Activated B cell treated with CpG ODN at 0.5 μM for 24 hours (primary cell): Measurements from ENCODE around the gene ZNF729. TPM values are rescaled to one million over a fixed set of nuclear protein-coding genes. Genes with fewer than 3 reads are reported as not detected.
"Not testable (repeated sequence)": the region's sequence is repeated elsewhere in the genome, so short reads cannot be mapped to it uniquely, and the experiment has no call there.

ENCODE experiments used
- ATAC-seq: fragments of 200-7000 bp; cut with Tn5 transposase; one replicate; pipeline ENCODE4 v1.10.0; 2021; ENCODE audit warnings: low read depth, mild to moderate bottlenecking, moderate library complexity
- CTCF ChIA-PET: fragments of 350-600 bp; sonication (Branson Sonifier 250); formaldehyde crosslinking; loops from one replicate; lab custom pipeline; 2021; ENCODE audit warnings: antibody characterized with exemption; lab: Charles Lee
- POLR2A ChIA-PET: fragments of 350-600 bp; sonication (Branson Sonifier 250); formaldehyde crosslinking; loops from one replicate; lab custom pipeline; 2021; ENCODE audit warnings: antibody characterized with exemption; lab: Charles Lee
- DNase-seq: peaks from one replicate; pipeline ENCODE4 v3.0.0; 2022
- H3K27ac Mint-ChIP-seq: one replicate; pipeline ENCODE4 v1.8.0; 2020; ENCODE audit warnings: mixed read lengths
- H3K27me3 Mint-ChIP-seq: one replicate; pipeline ENCODE4 v1.8.0; 2021; ENCODE audit warnings: mixed read lengths
- H3K36me3 Mint-ChIP-seq: one replicate; pipeline ENCODE4 v1.8.0; 2021; ENCODE audit warnings: low read depth, mixed read lengths
- H3K4me1 Mint-ChIP-seq: one replicate; pipeline ENCODE4 v1.8.0; 2021; ENCODE audit warnings: mixed read lengths
- H3K4me3 Mint-ChIP-seq: one replicate; pipeline ENCODE4 v1.8.0; 2020; ENCODE audit warnings: mild to moderate bottlenecking, mixed read lengths
- H3K9me3 Mint-ChIP-seq: one replicate; pipeline ENCODE4 v1.8.0; 2020; ENCODE audit warnings: mixed read lengths
- intact Hi-C: fragments of 100-400 bp; cut with micrococcal nuclease; formaldehyde crosslinking; loops from one replicate; pipeline ENCODE4 v1.15.1; 2024
- total RNA-seq: library from RNA; stranded (reverse); gene quantifications from 2 replicates; pipeline ENCODE4 v1.2.3, GENCODE V29; 2022
- TF ChIP-seq, protein P1 (sequence below): fragments of 200-600 bp; IDR thresholded peaks from one replicate; pipeline ENCODE4 v1.8.0; 2022; ENCODE audit warnings: antibody characterized with exemption, mild to moderate bottlenecking

Gene ZNF729
- total RNA-seq, 1 donor from 2014 or later = not detected

DNA sequence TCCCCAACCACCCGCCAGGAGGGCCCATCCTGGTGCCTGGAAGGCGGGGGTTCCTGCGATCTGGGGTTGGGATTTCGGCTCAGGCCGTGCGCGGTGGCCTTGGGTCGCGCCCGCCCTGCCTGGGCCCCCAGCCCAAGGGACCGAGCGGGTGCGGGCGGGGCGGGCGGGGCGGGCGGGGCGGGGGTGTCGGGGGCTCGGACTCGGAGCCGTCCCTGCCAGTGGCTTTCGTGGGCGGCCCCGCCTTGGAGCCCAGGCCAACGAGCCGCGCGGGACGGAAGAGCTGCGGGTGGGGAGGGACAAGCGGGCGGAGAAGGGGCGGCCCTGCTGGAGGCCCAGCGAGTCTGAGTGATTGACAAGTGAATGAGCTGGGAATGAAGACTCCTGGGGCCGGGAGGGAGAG is 24.6 kb upstream of the ZNF729 start:
- intact Hi-C loops = no loop called here
- TF ChIP-seq, protein P1, sequence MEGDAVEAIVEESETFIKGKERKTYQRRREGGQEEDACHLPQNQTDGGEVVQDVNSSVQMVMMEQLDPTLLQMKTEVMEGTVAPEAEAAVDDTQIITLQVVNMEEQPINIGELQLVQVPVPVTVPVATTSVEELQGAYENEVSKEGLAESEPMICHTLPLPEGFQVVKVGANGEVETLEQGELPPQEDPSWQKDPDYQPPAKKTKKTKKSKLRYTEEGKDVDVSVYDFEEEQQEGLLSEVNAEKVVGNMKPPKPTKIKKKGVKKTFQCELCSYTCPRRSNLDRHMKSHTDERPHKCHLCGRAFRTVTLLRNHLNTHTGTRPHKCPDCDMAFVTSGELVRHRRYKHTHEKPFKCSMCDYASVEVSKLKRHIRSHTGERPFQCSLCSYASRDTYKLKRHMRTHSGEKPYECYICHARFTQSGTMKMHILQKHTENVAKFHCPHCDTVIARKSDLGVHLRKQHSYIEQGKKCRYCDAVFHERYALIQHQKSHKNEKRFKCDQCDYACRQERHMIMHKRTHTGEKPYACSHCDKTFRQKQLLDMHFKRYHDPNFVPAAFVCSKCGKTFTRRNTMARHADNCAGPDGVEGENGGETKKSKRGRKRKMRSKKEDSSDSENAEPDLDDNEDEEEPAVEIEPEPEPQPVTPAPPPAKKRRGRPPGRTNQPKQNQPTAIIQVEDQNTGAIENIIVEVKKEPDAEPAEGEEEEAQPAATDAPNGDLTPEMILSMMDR = no peak
- no peak for DNase-seq
- no peaks in the 10 kb centered on the region for H3K4me1 Mint-ChIP-seq
- no peak overlapping the region for H3K27ac Mint-ChIP-seq
- ChIA-PET CTCF (no interaction called here), POLR2A (no interaction called here)
- ATAC-seq = no peak
- no peaks in the 10 kb centered on the region for H3K36me3 Mint-ChIP-seq
- H3K27me3 Mint-ChIP-seq = no peaks in the 10 kb centered on the region
- H3K9me3 Mint-ChIP-seq = peaks cover 16% of the 10 kb centered on the region
- no peak overlapping the region for H3K4me3 Mint-ChIP-seq

DNA sequence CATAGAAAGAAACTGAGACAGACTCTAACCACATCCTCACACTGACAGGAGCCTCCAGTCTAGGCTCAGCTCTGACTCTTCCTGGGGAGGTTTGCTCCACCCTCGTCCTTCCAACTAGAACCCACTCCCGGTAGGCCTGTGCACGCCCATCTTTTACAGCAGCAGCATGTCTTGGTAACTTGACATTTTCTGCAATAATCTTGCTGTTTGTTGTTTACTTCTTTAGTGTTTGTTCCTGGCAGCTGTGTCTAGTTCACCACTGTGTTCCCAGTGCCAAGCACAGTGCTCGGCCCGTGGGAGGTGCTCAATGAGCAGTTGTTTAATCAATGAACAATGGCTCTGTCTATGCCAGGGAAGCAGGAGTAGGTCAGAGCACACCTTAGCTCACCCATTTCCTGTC is 23.1 kb upstream of the ZNF729 start:
- POLR2A ChIA-PET = no interaction called here
- Mint-ChIP-seq H3K9me3 (peaks cover 20% of the 10 kb centered on the region), H3K27me3 (no peaks in the 10 kb centered on the region), H3K27ac (no peak overlapping the region), H3K36me3 (no peaks in the 10 kb centered on the region), H3K4me3 (no peak overlapping the region), H3K4me1 (no peaks in the 10 kb centered on the region)
- no peak for ATAC-seq
- TF ChIP-seq, protein P1 = no peak
- intact Hi-C loops = no loop called here
- CTCF ChIA-PET = no interaction called here
- no peak for DNase-seq

DNA sequence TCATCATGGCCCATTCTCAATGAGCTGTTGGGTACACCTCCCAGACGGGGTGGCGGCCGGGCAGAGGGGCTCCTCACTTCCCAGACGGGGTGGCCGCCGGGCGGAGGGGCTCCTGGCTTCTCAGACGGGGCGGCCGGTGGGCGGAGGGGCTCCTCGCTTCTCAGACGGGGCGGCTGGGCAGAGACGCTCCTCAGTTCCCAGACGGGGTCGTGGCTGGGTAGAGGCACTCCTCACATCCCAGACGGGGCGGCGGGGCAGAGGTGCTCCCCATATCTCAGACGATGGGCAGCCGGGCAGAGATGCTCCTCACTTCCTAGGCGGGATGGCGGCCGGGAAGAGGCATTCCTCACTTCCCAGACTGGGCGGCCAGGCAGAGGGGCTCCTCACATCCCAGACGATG is 35.3 kb downstream of the ZNF729 start:
- CTCF ChIA-PET, H3K4me1 Mint-ChIP-seq, H3K27ac Mint-ChIP-seq, H3K36me3 Mint-ChIP-seq, DNase-seq, H3K27me3 Mint-ChIP-seq, ATAC-seq, H3K4me3 Mint-ChIP-seq, POLR2A ChIA-PET, intact Hi-C loops: not testable (repeated sequence)
- H3K9me3 Mint-ChIP-seq = peaks cover 14% of the 10 kb centered on the region

DNA sequence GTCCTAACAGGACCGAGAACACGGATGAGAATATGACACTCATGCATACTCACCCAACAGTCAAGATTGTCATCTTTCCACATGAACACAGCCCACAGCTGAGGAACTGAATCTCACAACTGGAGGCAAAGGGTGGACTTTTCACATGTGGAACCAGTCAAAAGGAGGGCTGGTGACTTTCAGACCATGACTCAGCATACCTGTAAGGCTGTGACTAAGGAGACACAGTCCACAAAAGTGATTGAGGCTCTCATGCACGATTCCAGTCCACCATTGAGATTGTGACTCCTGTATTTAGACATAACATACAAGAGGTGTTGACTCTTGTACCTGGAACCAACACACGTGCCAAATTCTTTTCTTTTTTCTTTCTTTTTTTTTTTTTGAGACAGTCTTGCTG is 40.0 kb downstream of the ZNF729 start:
- intact Hi-C loops = no loop called here
- Mint-ChIP-seq H3K36me3 (no peaks in the 10 kb centered on the region), H3K4me3 (no peak overlapping the region), H3K27me3 (no peaks in the 10 kb centered on the region), H3K27ac (no peak overlapping the region), H3K4me1 (no peaks in the 10 kb centered on the region), H3K9me3 (peaks cover 29% of the 10 kb centered on the region)
- ATAC-seq (no peak), DNase-seq (no peak)
- POLR2A ChIA-PET = no interaction called here
- TF ChIP-seq, protein P1 = no peak
- CTCF ChIA-PET = no interaction called here

DNA sequence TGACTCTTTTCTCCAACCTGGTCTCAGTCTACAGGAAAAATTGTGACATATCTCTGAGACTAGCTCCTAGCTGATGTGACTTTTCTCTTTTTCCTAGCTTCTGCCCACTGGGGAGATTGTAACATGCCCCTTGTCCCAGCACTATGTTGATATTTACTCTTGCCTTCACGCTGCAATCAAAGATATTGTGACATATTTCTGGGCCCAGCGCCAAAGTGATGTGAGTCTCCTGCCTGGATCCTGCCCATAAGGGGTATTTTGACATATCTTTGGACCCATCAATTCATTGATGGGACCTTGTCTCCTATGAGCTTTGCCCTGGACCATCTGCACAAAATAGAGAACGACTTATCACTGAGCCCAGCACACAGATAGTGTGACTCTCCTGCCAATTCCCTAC is 41.1 kb downstream of the ZNF729 start:
- ChIA-PET POLR2A (no interaction called here), CTCF (no interaction called here)
- TF ChIP-seq, protein P1 = no peak
- no peaks in the 10 kb centered on the region for H3K27me3 Mint-ChIP-seq
- no peaks in the 10 kb centered on the region for H3K36me3 Mint-ChIP-seq
- H3K27ac Mint-ChIP-seq = no peak overlapping the region
- DNase-seq (no peak), ATAC-seq (no peak)
- no peaks in the 10 kb centered on the region for H3K4me1 Mint-ChIP-seq
- intact Hi-C loops = no loop called here
- H3K9me3 Mint-ChIP-seq = peaks cover 34% of the 10 kb centered on the region
- H3K4me3 Mint-ChIP-seq = no peak overlapping the region

DNA sequence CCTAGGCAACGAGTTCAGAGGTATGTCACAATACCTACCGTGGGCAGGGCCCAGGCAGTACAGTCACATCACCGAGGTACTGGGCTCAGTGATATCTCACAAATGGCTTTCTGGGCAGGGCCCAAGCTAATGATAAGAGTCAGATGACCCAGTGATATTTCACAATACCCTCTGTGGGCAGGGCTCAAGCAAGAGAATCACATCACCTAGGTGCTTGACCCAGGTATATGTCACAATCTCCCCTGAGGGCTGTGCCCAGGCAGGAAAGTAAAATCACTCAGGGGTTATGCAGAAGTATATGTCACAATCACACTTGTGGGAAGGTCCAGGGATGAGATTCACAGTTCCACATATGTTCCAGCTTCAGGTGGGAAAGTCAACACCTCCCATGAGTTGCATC is 45.3 kb downstream of the ZNF729 start:
- Mint-ChIP-seq H3K9me3 (peaks cover 30% of the 10 kb centered on the region), H3K27ac (no peak overlapping the region), H3K4me1 (no peaks in the 10 kb centered on the region), H3K4me3 (no peak overlapping the region), H3K36me3 (no peaks in the 10 kb centered on the region), H3K27me3 (no peaks in the 10 kb centered on the region)
- ChIA-PET POLR2A (no interaction called here), CTCF (no interaction called here)
- TF ChIP-seq, protein P1 = no peak
- ATAC-seq = no peak
- DNase-seq = no peak
- intact Hi-C loops = no loop called here
